Astrocyte of the spinal cord (primary cell): ENCODE measurements around the gene HIVEP3.
A peak's percentile ranks its signal among the peaks of the same experiment; 100 is the strongest.

Experiments used
- DNase-seq: peaks from one replicate; pipeline ENCODE4 v3.0.0; 2011; ENCODE audit warnings: low read depth, low spot score
- H3K4me3 ChIP-seq: 2 replicates; pipeline ENCODE4 v1.5.1; 2011; ENCODE audit warnings: low read depth, mild to moderate bottlenecking, low read length, moderate library complexity
- in situ Hi-C: cut with HindIII; loops from 2 replicates; pipeline ENCODE4 v1.10.0; 2017; ENCODE audit warnings: low sequenced_read_pairs
- TF ChIP-seq, protein P1 (sequence below): IDR thresholded peaks from 2 replicates; pipeline ENCODE4 v1.5.1; 2012; ENCODE audit warnings: low read depth, mild to moderate bottlenecking, low read length, inconsistent platforms

The HIVEP3 gene

DNA sequence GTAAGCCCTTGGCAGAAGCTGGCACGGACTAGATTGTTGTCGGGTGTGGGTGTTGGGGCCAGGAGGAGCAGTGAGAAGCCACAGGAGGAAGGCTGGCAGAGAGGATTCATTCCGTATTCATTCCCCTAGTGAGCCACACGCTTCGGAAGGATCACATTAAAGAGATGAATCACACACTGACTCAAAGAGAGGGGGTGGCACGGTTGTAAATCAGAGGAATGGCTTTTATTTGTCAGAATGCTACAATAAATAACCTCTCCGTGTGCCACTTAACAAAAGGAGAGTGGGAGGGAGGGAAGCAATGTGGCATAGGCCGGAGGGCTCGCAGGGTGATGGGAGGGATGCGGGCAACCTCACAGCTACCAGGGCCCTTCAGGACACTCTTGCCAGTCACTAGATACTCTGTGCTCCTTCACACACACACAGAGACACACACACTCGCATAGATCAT lies 135.5 kb downstream of the HIVEP3 start:
- TF ChIP-seq, protein P1, sequence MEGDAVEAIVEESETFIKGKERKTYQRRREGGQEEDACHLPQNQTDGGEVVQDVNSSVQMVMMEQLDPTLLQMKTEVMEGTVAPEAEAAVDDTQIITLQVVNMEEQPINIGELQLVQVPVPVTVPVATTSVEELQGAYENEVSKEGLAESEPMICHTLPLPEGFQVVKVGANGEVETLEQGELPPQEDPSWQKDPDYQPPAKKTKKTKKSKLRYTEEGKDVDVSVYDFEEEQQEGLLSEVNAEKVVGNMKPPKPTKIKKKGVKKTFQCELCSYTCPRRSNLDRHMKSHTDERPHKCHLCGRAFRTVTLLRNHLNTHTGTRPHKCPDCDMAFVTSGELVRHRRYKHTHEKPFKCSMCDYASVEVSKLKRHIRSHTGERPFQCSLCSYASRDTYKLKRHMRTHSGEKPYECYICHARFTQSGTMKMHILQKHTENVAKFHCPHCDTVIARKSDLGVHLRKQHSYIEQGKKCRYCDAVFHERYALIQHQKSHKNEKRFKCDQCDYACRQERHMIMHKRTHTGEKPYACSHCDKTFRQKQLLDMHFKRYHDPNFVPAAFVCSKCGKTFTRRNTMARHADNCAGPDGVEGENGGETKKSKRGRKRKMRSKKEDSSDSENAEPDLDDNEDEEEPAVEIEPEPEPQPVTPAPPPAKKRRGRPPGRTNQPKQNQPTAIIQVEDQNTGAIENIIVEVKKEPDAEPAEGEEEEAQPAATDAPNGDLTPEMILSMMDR: no peak
- H3K4me3 ChIP-seq: no peak overlapping the region
- DNase-seq: peak; percentile 79
- in situ Hi-C loops: no loop called here

DNA sequence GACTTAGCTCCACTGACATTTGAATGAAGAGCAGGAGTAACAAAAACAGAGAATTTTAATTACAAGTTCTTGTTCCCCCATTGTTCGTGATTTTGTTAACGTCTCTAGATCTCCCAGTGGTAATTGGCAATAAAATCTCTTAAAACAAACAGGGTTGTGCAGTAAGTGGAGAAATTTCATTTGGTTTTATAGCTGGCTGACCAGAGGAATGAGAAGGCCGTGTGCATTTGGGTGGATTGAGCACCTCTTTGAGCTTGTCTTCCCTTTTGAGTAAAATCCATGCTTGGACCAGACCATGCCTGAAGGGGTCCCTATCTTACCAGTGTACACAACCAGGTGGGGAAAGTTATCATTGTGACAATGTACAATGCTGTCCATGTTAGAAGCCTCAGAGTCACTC lies 137.8 kb downstream of the HIVEP3 start:
- in situ Hi-C loops: no loop called here
- H3K4me3 ChIP-seq: no peak overlapping the region
- TF ChIP-seq, protein P1: no peak
- DNase-seq: no peak

DNA sequence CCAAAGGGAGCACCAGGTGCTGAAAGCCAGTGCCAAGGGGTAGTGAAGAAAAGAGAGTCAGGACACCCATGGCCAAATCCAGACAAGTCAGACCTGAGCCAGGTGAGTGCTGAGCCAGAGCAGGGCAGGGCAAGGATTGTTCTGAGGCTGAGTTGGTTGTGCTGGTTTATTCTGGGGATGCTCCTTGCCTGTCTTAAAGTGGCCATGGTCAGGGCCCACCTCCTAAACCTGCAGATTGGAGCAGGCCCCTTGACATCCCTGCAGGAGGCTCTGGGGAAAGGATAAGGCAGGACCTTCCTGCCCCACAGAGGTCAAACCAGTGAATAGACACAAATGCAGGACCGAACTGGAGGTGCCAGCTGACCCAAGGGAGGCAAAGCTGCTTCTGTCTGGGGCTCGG lies 138.4 kb downstream of the HIVEP3 start:
- TF ChIP-seq, protein P1: no peak
- DNase-seq: no peak
- in situ Hi-C loops: no loop called here
- H3K4me3 ChIP-seq: no peak overlapping the region

DNA sequence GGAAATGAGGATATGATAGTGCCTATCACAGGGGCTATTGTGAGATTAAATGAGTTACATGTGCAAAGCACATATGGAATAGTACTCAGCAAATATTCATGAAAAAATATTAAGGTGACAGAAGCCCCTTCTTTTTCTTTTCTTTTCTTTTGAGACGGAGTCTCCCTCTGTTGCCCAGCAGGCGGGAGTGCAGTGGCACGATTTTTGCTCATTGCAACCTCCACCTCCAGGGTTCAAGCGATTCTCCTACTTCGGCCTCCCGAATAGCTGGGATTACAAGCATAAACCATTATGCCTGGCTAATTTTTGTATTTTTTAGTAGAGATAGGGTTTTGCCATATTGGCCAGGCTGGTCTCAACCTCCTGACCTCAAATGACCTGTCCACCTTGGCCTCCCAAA lies 139.4 kb downstream of the HIVEP3 start:
- TF ChIP-seq, protein P1: peak; percentile 36
- in situ Hi-C loops: no loop called here
- no peak for DNase-seq
- H3K4me3 ChIP-seq: no peak overlapping the region

DNA sequence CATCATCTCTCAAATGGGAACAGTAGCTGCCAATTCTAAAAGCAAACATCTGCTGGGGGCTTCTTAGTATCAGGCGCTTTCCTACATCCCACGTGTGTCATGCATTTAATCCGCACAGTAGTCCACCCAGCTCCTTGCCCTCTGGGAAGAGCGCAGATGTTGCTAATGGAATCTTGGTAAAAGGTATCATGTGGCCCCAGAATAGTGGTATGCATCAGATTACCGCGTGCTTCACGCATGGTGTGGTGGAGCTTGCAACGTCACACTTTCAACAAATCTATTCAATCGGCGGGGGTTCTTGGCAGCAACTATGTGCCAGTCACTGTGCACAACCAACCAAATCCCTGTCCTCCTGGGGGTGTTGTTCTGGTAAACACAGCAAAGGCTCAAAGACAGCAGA lies 141.0 kb downstream of the HIVEP3 start:
- DNase-seq: no peak
- in situ Hi-C loops: no loop called here
- no peak overlapping the region for H3K4me3 ChIP-seq
- TF ChIP-seq, protein P1: no peak

DNA sequence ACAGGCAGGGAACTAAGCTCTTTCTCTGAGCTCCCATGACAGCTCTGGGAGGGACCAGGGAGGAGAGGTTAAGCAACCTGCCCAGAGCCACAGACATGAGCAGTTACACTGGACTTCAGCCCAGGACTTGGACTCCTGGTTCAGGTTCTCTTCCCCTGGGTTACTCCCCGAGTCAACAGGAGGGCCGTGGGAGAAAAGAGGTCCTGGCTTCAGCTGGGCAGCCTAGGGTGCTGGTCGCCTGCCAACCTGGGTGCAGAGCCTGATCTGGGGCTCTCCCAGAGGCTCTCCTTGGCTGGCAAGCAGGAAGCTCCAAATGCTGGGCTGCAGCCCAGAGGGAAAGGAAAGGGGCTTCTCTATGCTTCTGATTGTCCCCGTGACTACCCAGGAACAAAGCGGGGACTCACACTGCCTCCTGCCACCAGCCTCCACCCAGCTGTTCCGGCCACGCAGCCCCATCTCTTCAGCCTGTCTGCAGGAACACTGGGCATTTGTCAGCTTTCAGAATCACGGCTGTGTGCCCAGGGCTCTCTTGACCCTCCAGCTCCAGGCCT lies 141.8 kb downstream of the HIVEP3 start:
- no peak for DNase-seq
- no peak overlapping the region for H3K4me3 ChIP-seq
- TF ChIP-seq, protein P1: no peak
- in situ Hi-C loops: no loop called here
